H1 (cell line): Measurements from ENCODE around the gene SOX8. TPM values are rescaled to one million over a fixed set of nuclear protein-coding genes. Genes with fewer than 3 reads are reported as not detected.

ENCODE experiments used
- POLR2AphosphoS5 ChIP-seq: IDR thresholded peaks from 2 replicates; pipeline ENCODE4 v1.6.1; 2011; ENCODE audit warnings: low read depth, low read length
- polyA plus RNA-seq, 7 experiments: library from polyadenylated mRNA; depleted of rRNA in 3 of 7; stranded (reverse) in 5 of 7; unstranded in 2 of 7; fragments of >200 nt in 5 of 7; fragments of 200-250 nt in 2 of 7; gene quantifications; 1 replicate in 5 of 7; 2 replicates in 1 of 7; 4 replicates in 1 of 7; pipeline versions ENCODE4 v1.2.1 to v1.2.3, GENCODE V29; 2011 to 2013; ENCODE audit warnings: missing spikeins in 2 of 7, mixed read lengths in 2 of 7
- total RNA-seq: library from RNA; stranded (reverse); fragmentation: NEBNext Ultra II Directional; extraction: Animal tissue kit (Norgen Biotek cat#: 25700); gene quantifications from 2 replicates; pipeline ENCODE4 v1.2.1, GENCODE V29; 2021

The SOX8 gene
- total and polyA plus RNA-seq, 2 of the 8 experiments (the other 6 are each of a cell fraction or from before 2014, with no cell fraction given): 2.2 to 5.7 TPM

DNA sequence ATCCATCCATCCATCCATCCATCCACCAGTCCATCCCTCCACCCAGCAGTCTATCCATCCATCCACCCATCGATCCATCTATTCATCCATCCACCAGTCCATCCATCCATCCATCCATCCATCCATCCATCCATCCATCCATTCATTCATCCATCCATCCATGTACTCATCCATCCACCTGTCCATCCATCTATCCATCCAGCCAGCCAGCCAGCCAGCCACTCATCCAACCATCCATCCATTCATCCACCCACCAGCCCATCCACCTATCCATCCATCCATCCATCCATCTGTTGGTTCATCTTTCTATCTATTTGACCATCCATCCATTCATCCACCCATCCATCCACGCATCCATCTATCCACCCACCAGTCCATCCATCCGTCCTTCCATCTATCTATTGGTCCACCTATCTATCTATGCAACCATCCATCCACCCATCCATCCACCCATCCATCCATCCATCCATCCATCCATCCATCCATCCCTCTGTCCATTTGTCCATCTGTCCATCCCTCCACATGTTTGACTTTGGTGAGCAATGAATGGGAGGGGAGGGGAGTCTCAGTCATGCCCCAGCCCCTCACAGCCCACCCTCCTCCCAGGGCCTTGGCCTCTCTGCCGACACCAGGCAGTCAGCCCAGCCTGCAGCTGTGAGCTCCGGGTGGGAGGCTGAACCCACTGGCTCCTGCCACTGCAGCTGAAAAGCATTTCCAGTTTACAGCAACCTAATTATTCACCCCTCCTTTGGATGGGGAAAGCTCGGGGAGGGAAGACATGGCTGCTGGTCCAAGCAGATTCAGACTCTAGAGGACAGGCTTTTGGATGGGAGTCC lies 52.9 kb downstream of the SOX8 start (continued):
- no peak for TF ChIP-seq POLR2AphosphoS5
